Activated naive CD8-positive, alpha-beta T cell treated with anti-CD3 and anti-CD28 coated beads, Interleukin-2, amount 50 U/mL, for 24 hours (primary cell): ENCODE results near the gene METTL25.

ENCODE experiments used
- ATAC-seq: fragments of 150-1000 bp; cut with Tn5 transposase; one replicate; pipeline ENCODE4 v1.10.0; 2021
- DNase-seq: peaks from one replicate; pipeline ENCODE4 v3.0.0; 2021
- H3K27ac Mint-ChIP-seq: one replicate; pipeline ENCODE4 v1.8.0; 2021; ENCODE audit warnings: mild to moderate bottlenecking, mixed read lengths
- H3K27me3 Mint-ChIP-seq: one replicate; pipeline ENCODE4 v1.8.0; 2021; ENCODE audit warnings: mixed read lengths
- H3K36me3 Mint-ChIP-seq: one replicate; pipeline ENCODE4 v1.8.0; 2021; ENCODE audit warnings: low read depth, mixed read lengths
- H3K4me1 Mint-ChIP-seq: one replicate; pipeline ENCODE4 v1.8.0; 2021; ENCODE audit warnings: mixed read lengths
- H3K4me3 Mint-ChIP-seq: one replicate; pipeline ENCODE4 v1.8.0; 2021; ENCODE audit warnings: mild to moderate bottlenecking, moderate library complexity, mixed read lengths
- H3K9me3 Mint-ChIP-seq: one replicate; pipeline ENCODE4 v1.8.0; 2021; ENCODE audit warnings: mixed read lengths

Gene METTL25

DNA sequence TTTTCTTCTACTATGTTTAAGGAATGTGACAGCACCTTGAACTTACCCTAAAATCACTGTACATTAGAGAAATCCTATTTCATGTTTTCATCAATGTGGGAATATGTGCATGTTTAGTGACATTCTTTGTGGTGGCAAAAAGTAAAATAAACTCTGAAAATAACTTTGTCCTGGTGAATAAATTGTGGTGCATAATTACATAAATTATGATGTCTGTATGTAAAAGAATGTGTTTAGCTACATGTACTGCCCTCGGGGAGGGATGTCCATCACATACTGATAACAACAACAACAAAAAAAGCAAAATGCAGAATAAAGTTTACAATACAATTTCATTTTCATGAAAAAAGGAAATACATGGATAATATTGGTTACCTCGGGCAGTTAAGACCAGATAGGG is 157.3 kb downstream of the METTL25 start:
- no peaks in the 10 kb centered on the region for H3K27me3 Mint-ChIP-seq
- no peaks in the 10 kb centered on the region for H3K9me3 Mint-ChIP-seq
- no peaks in the 10 kb centered on the region for H3K36me3 Mint-ChIP-seq
- DNase-seq (no peak), ATAC-seq (no peak)
- H3K4me1 Mint-ChIP-seq, result no peaks in the 10 kb centered on the region
- H3K27ac Mint-ChIP-seq, result no peak overlapping the region
- no peak overlapping the region for H3K4me3 Mint-ChIP-seq

DNA sequence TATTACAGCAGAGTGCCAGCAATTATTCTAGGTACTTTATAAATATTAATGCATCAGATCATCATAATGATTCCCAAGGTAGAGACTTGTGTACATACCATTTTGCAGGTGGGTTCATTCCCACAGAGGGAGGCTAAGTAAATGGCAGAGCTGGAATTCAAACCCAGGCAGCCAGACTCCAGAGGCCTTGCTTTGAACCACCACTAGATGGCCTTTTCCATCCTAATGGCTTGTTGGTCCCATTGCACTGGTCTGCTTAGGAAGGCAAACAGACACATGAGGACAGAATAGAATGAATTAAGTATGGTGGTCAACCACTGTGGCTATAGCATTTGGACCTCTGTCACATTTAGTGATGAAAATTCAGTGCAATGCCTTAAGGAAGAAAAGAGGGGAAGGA is 158.7 kb downstream of the METTL25 start:
- Mint-ChIP-seq H3K27me3 (peaks cover under 1% of the 10 kb centered on the region), H3K4me1 (no peaks in the 10 kb centered on the region), H3K27ac (no peak overlapping the region), H3K36me3 (no peaks in the 10 kb centered on the region), H3K9me3 (no peaks in the 10 kb centered on the region), H3K4me3 (no peak overlapping the region)
- ATAC-seq (no peak), DNase-seq (no peak)

DNA sequence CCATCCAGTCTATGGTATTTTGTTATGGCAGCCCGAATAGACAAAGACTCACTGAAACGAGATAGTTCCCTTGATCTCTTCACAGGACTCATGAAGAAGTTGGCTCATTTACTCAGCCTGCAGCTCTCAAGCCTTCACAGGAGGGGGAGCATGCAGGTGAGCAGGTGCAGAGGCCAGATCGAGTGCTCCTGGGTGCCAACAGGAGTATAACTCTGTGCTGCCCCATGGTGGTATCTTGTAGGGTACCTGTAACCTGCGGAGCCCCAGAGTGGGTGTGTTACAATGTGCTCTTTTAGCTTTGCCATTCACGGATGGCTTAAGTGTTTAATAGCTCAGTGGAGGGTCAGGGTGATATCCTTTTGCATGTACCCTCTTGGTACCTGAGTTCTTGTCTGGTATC is 159.5 kb downstream of the METTL25 start:
- Mint-ChIP-seq H3K4me3 (no peak overlapping the region), H3K27ac (no peak overlapping the region), H3K9me3 (no peaks in the 10 kb centered on the region), H3K27me3 (peaks cover 2% of the 10 kb centered on the region), H3K36me3 (no peaks in the 10 kb centered on the region), H3K4me1 (no peaks in the 10 kb centered on the region)
- DNase-seq (no peak), ATAC-seq (no peak)

DNA sequence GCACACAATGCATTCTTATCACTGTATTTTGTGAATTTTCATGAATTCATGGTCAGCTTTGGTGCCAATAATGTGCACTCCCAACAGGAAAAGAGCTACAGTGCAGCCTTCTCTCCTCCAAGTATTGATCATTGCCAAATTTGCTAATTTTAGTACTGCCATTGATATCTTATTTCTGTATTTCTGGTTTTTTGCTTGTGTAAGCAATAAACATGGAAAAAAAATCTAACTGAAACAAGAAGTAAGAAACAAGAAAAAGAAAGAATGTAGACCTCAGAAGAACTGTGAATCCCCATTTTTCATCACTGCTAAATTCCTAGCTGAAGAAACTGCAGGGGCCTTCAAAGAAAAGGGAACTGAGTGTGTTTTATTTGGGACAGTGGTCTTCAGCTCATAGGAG is 161.2 kb downstream of the METTL25 start:
- no peaks in the 10 kb centered on the region for H3K4me1 Mint-ChIP-seq
- peaks cover 2% of the 10 kb centered on the region for H3K27me3 Mint-ChIP-seq
- H3K4me3 Mint-ChIP-seq, result no peak overlapping the region
- no peaks in the 10 kb centered on the region for H3K9me3 Mint-ChIP-seq
- DNase-seq, result no peak
- no peak for ATAC-seq
- no peaks in the 10 kb centered on the region for H3K36me3 Mint-ChIP-seq
- H3K27ac Mint-ChIP-seq, result no peak overlapping the region

DNA sequence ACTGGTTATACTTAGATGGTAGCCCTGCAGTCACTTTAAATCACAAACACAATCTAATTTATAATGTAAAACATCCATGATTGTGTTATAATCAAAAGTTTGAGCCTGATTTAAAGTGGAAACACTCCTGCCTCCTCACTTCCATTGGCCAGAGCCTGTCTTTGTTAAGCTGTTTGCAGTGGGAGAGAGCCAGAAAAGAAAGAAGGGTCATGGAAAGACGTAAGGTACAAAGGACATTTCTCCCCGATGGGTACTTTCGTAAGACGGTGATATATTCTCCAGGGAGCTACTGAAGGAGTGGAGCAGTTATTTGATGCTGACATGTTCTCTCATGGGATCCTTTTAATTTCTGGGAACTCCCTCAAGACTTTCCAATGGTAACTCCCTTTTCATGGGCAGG is 164.0 kb downstream of the METTL25 start:
- Mint-ChIP-seq H3K4me1 (no peaks in the 10 kb centered on the region), H3K9me3 (no peaks in the 10 kb centered on the region), H3K36me3 (no peaks in the 10 kb centered on the region), H3K27me3 (peaks cover 7% of the 10 kb centered on the region), H3K4me3 (no peak overlapping the region), H3K27ac (no peak overlapping the region)
- DNase-seq, result no peak
- ATAC-seq, result no peak

DNA sequence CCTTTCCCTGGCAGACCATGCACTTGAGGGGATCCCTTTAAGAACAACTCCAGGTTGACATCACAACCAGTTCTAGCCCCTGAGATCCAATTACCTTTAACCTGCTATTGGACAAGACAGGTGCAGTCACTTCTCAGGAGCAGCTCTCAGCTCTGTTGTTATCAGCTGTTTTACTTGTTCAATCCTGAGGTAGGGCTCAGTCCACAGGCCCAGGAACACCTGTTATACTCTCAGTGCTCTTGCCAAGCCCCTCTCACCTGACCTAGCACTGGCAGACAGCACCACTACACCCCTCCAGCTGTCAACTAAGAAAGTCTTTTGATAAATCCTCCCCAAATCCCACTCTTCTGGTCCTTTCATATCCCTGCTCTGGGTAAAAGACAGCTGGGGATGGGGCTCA is 164.4 kb downstream of the METTL25 start:
- Mint-ChIP-seq H3K27ac (no peak overlapping the region), H3K27me3 (peaks cover 7% of the 10 kb centered on the region), H3K9me3 (no peaks in the 10 kb centered on the region), H3K36me3 (no peaks in the 10 kb centered on the region), H3K4me1 (no peaks in the 10 kb centered on the region), H3K4me3 (no peak overlapping the region)
- ATAC-seq (no peak), DNase-seq (no peak)

DNA sequence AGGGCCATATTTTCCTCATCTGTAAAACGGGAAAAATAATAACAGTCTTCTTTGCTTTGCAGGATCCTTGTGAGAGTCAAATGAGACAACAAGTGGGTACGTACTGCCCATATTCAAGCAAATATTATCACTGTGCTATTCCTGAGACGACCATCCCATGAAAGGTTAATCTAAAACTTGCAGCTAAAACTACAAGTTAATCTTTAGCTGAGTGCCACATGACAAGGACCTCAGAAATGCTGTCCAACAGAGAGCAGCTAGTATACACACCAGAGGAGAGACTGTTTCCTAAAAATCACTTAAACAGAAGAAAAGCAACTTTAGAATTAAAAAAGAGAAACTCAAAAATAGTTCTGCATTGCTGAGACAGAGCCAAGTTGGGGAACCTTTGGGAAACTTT is 165.7 kb downstream of the METTL25 start:
- no peaks in the 10 kb centered on the region for H3K36me3 Mint-ChIP-seq
- no peaks in the 10 kb centered on the region for H3K9me3 Mint-ChIP-seq
- no peaks in the 10 kb centered on the region for H3K4me1 Mint-ChIP-seq
- no peak for ATAC-seq
- no peak for DNase-seq
- no peak overlapping the region for H3K27ac Mint-ChIP-seq
- peaks cover 7% of the 10 kb centered on the region for H3K27me3 Mint-ChIP-seq
- no peak overlapping the region for H3K4me3 Mint-ChIP-seq

DNA sequence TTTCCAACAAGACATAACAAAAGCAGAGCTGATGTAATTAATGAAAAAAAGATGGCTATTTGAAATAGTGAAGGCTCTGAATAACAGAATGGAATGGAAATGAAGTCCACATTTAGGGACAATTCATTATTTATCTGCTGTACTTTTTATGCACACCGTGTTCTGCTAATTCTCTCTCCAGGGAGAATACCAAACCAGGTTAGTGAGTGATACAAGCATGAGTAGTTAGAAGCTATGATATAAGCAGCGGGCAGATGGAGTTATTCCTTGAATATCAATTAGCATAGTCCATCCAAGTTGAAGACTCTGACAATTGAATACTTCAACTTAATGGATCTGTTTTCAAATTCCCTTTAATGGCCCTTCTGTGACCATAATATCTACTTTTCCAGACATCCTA is 166.3 kb downstream of the METTL25 start:
- Mint-ChIP-seq H3K4me1 (no peaks in the 10 kb centered on the region), H3K27ac (no peak overlapping the region), H3K36me3 (no peaks in the 10 kb centered on the region), H3K4me3 (no peak overlapping the region), H3K9me3 (no peaks in the 10 kb centered on the region), H3K27me3 (peaks cover 7% of the 10 kb centered on the region)
- ATAC-seq, result no peak
- no peak for DNase-seq

DNA sequence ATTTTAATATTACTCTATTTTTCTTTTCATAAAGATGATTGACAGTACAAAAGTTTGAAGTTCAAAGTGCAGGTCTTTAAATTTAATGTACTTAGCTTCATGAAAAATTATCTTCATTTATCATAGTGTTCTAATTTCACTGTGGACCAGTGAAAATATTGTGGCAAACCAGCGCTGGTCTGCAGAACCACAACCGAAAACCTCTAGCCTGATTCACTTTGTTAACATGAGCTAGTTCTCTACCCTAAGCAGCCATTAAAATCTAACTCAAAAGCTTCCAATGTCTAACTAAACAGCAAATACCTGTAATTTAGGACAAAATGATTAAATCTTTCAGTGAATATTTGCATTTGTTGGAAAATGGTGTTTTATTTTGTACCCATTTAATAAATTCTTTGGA is 167.3 kb downstream of the METTL25 start:
- H3K27me3 Mint-ChIP-seq, result peaks cover 7% of the 10 kb centered on the region
- no peak overlapping the region for H3K4me3 Mint-ChIP-seq
- no peaks in the 10 kb centered on the region for H3K9me3 Mint-ChIP-seq

DNA sequence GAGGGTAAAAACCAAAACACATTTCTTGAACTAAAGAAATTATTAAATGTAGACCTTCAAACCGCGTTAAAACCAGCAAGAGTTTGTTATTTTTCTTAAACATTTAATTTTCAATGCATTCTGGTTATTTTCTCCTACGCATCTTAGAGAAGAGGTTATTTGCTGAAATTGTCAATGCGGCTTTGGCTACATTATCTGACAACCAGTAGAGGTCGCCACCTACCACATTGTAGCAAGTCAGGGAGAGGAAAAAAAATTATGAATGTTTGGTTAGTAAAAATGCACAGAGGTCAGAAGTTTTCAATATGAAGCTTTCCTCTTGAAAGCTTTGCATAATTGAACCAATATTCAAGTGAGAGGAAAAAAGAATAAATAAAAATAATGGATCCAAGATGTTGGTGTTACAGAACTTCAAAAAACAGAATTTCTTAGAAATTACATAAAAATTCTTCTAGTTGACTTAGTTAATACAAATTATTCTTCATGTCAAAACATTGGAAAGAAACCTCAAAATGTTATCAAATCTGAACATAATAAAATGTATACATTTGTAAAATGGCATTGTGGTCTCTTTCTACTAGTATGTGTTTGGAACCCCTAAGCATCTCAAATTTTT is 168.9 kb downstream of the METTL25 start:
- Mint-ChIP-seq H3K36me3 (no peaks in the 10 kb centered on the region), H3K27me3 (peaks cover 5% of the 10 kb centered on the region)

More for the DNA sequence above, 167.3 kb downstream of the METTL25 start:
- H3K27ac Mint-ChIP-seq, result no peak overlapping the region
- H3K36me3 Mint-ChIP-seq, result no peaks in the 10 kb centered on the region
- ATAC-seq, result no peak
- no peak for DNase-seq
- no peaks in the 10 kb centered on the region for H3K4me1 Mint-ChIP-seq

More for the DNA sequence above, 168.9 kb downstream of the METTL25 start:
- Mint-ChIP-seq H3K27ac (no peak overlapping the region), H3K9me3 (no peaks in the 10 kb centered on the region), H3K4me1 (no peaks in the 10 kb centered on the region), H3K4me3 (no peak overlapping the region)
- ATAC-seq (no peak), DNase-seq (peak; percentile 24)
